Stimulated activated CD8-positive, alpha-beta memory T cell treated with anti-CD3 and anti-CD28 coated beads, Interleukin-4, amount 100 ng/mL, for 24 hours (primary cell): ENCODE measurements around the gene P3H3.

ENCODE experiments used
- DNase-seq: peaks from one replicate; pipeline ENCODE4 v3.0.0-alpha.2; 2020; ENCODE audit warnings: low read depth

Gene P3H3, protein sequence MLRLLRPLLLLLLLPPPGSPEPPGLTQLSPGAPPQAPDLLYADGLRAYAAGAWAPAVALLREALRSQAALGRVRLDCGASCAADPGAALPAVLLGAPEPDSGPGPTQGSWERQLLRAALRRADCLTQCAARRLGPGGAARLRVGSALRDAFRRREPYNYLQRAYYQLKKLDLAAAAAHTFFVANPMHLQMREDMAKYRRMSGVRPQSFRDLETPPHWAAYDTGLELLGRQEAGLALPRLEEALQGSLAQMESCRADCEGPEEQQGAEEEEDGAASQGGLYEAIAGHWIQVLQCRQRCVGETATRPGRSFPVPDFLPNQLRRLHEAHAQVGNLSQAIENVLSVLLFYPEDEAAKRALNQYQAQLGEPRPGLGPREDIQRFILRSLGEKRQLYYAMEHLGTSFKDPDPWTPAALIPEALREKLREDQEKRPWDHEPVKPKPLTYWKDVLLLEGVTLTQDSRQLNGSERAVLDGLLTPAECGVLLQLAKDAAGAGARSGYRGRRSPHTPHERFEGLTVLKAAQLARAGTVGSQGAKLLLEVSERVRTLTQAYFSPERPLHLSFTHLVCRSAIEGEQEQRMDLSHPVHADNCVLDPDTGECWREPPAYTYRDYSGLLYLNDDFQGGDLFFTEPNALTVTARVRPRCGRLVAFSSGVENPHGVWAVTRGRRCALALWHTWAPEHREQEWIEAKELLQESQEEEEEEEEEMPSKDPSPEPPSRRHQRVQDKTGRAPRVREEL

DNA sequence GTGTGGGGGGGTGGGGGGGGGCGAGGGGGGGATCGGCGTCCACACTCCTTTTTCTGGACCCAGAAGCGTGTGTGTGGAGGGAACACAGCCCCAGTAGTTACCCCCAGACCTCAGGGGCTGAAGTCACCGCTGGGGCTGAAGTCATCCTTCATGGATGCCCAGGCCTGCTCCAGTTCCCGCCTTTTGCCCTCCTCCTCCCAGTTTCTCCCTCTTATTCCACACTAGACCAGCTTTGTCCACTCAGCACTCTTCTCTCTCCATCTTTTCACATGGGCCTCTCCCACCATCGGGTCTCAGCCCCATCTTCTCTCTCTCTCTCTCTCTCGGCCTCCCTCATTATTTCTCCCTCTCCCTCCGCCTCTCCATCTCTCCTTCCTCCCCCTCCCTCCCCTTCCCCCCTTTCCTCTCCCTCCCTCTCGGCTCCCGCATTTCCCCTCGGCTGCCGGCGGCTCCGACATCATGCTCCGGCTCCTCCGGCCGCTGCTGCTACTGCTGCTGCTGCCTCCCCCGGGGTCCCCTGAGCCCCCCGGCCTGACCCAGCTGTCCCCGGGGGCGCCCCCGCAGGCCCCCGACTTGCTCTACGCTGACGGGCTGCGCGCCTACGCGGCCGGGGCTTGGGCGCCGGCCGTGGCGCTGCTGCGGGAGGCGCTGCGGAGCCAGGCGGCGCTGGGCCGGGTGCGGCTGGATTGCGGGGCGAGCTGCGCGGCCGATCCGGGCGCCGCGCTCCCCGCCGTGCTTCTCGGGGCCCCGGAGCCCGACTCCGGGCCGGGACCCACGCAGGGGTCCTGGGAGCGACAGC lies at the start of gene P3H3:
Gene P3H3, plus strand, starts transcription at position 426 of the 799 bp plus-strand sequence. Its CDS starts 34 bp downstream, at position 460.
- DNase-seq: no peak

- peak; percentile 79 for DNase-seq
Observed at GRCh38 chr12:6778574-6779550, 49.3 kb upstream of the P3H3 start.

DNA sequence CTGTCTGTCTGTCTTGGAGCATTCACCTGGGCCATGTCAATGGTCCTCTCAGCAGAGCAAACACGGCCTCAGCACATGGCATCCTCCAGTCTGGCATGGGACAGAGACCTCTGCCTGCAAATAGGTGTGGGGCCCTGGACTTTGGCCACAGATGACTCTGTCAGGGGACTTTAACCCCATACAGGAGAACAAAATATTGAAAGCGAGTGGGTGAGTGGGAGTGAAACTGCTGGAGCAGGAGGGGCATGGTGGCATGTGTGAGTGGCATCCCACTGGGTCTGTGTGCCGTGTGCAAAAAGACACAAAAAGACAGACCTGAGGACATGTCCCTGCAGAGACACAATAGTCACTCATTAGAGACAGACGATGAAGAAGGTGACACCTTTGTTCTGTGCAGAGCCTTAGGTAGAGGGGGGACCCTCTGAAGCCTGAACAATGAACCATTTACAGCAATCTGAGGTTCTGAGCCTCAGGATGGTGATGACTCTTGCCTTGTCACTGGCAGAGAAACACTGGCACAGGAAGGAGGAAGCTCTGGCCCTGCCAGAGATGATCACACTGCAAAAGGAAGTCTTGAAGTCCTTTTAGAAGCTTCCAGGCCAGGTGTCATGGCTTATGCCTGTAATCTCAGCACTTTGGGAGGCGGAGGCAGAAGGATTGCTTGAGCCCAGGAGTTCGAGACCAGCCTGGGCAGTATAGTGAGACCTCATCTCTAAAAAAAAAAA lies 48.3 kb upstream of the P3H3 start:
- no peak for DNase-seq

DNA sequence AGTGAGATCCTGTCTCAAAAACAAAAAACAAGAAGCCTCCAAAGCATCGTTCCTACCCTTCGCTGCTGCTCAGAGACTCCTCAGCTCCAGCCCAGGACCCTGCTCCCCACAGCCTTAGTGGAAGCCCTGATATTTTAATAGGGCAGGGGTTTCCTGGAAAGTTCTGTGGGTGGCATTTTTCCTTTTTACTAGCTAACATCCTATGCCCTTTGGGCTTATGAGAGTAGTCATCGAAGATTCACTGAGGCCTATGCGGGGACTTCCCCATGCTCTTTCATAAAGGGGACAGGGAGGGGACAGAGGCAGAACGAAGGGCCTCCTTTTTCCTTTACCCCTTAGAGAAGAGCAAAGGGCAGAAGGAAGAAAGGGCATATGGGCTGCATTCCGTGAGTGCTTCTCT lies 47.6 kb upstream of the P3H3 start:
- DNase-seq: no peak

DNA sequence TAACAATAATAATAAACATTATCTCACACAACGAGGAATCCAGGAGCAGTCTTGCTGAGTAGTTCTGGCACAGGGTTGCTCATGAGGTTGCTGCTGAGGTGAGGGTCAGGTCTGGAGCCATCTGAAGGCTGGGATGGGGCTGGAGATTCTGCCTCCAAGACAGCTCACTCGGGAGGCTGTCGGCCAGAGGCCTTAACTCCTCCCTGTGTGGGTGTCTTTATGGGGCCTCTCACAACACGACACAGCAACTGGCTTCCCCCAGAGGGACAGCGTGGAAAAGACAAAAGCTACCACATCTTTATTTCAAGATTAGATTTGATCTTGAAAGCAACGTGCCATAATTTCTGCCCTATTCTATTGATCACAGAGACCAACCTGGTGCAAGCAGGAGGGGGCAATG lies 46.1 kb upstream of the P3H3 start:
- DNase-seq: no peak

DNA sequence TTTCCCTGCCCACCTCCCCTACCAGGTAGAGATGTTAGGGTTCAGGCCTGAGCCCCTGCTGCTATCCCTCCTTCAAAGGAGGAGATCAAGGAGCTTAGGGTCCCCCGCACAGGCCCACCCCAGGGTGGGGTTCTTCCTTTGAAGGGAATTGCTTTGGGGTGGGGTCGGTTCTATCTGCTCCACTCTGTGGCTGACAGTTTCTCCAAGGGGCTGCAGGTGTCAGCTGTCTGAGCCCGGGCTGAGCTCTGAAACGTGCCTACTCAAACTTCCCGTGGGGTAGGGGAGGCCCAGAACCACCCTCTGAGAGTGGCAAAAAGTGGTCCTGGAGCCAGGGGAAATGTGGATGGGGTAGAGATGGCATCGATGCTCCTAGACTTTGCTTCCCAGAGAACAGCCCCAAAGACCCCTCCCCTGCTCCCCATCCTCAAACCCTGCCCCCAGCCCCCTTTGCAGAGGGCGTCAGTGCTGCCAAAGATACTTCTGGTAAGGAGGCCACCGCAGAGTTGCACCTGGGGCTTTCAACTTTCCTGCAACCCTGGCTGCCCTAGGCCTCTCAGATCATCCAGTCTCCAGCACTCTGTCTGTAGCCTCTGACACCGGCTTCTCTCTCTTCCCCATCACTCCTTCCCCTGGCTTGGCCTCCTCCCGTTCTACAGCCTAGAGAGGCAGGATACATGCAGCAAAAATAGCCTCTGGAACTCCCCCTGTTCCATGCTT lies 45.2 kb upstream of the P3H3 start:
- DNase-seq: no peak

DNA sequence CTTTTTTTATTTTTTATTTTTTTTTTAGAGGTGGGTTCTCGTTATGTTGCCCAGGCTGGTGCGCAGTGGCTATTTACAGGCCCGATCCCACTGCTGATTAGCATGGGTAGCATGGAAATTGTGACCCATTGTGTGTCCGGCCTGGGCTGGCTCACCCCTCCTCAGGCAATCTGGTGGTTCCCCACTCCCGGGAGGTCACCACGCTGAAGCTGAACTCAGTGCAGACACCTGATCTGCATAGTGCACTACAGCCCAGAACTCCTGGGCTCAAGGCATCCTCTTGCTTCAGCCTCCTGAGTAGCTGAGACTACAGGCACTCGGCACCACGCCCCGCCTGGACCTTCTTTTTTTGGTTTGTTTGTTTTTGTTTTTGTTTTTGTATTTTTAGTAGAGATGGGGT lies 44.4 kb upstream of the P3H3 start:
- no peak for DNase-seq

DNA sequence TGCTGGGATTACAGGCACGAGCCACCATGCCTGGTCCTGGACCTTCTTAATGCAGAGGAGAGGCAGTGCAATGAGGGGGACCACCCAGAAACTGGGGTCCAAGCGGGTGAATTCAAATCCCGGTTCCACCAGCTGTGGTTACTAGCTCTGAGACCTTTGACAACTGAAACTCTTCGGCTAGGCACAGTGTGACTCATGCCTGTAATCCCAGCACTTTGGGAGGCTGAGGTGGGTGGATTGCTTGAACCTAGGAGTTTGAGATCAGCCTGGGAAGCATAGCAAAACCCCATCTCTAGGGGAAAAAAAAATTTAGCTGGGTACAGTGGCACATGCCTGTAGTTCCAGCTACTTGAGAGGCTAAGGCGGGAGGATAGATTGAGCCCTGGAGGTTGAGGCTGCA lies 43.9 kb upstream of the P3H3 start:
- DNase-seq: no peak

DNA sequence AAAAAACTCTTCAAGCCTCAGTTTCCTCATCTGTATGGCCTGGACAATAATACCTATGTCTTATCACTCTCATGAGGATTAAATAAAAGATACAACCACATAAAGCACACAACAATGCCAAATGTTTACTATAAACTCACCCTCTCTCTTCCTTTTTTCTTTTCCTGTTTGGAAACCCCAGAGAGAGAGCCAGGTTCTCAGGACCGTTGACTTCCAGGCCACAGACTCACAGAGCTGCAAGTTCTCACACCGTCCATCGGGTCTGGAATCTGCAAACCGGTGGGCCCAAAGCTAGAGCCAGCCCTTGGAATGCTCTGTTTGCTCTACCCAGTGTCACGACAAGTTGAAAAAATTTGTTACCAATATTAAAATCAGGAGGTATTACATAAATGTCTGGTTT lies 43.4 kb upstream of the P3H3 start:
- no peak for DNase-seq

- DNase-seq: no peak
Observed at GRCh38 chr12:6786416-6787094, 41.7 kb upstream of the P3H3 start.

- no peak for DNase-seq
Observed at GRCh38 chr12:6787309-6787708, 40.9 kb upstream of the P3H3 start.

- DNase-seq: no peak
Observed at GRCh38 chr12:6788972-6789924, 39.0 kb upstream of the P3H3 start, which contains the start of gene CD4. Gene CD4 (plus strand): TSS chr12:6789528. CDS start chr12:6800139, 10,611 bp downstream.

- DNase-seq: no peak
Observed at GRCh38 chr12:6790496-6791150, 37.6 kb upstream of the P3H3 start.

GRCh38 chr12:6791931-6792520 lies 36.2 kb upstream of the P3H3 start:
- DNase-seq: no peak

DNA sequence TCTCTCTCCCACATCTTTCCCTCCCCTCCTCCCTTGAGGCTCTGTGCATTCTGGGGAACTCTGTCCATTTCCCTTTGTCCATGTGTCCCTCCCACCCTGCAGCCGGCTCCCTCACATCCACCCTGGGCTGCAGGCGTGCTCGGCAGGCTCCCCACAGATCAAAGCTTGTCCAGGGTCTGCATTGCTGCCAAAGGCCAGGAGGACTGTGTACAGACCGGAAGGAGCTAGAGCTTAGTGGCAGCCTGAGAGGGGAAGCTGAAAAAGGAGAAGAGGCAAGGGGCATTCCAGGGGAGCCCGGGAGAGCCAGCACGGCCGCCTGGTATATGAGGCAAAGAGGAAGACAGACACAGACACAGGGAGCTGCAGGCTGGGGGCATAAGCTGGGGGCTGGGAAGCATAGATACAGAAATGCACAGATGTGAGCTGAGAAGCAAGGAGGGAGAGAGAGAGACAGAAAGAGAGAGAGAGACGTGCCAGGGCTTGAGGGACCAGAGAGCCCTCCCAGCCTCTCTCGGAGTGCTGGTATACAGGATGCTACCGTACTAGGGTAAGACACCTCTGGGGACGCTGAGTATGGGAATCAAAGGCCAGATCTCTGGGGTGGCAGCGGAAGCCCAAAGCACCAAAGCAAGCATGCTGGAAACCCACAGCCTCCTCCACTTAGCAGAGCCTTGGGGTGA lies 35.5 kb upstream of the P3H3 start:
- no peak for DNase-seq

DNA sequence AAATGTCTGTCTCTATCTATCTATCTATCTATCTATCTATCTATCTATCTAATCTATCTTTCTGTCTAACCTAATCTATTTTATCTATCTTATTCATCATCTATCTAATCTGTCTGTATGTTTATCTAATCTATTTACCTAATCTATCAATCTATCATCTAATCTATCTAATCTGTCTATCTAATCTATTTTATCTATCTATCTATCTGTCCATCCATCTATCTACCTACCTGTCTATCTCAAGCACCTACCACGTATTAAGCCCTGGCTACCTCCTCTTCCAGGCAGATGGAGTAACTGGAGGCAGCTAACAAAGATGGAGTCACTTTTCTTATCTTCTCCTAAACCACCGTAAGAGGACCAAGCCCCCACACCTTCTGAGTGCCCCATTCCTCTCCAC lies 33.1 kb upstream of the P3H3 start:
- DNase-seq: no peak

- no peak for DNase-seq
Observed at GRCh38 chr12:6796576-6796975, 31.6 kb upstream of the P3H3 start.
